Central memory CD8-positive, alpha-beta T cell (primary cell): ENCODE data around the gene ANKRD39.

Source experiments
- ATAC-seq: fragments of 150-1000 bp; cut with Tn5 transposase; replicated peaks from 2 replicates; pipeline ENCODE4 v1.10.0; 2022; ENCODE audit warnings: mild to moderate bottlenecking, moderate FRiP score, moderate number of reproducible peaks; ENCODE audit not compliant: poor library complexity, severe bottlenecking; ENCODE audit errors: extremely low read depth
- DNase-seq, 2 donors: peaks; one replicate each; pipeline ENCODE4 v3.0.0; 2021; ENCODE audit warnings: low spot score in 2 of 2
- H3K27ac Mint-ChIP-seq: one replicate; pipeline ENCODE4 v1.8.0; 2022; ENCODE audit warnings: low read depth, mild to moderate bottlenecking, moderate library complexity, mixed read lengths
- H3K27me3 Mint-ChIP-seq: one replicate; pipeline ENCODE4 v1.8.0; 2022; ENCODE audit warnings: mixed read lengths
- H3K36me3 Mint-ChIP-seq: one replicate; pipeline ENCODE4 v1.8.0; 2022; ENCODE audit warnings: mild to moderate bottlenecking, moderate library complexity, mixed read lengths; ENCODE audit not compliant: insufficient read depth
- H3K4me1 Mint-ChIP-seq: one replicate; pipeline ENCODE4 v1.8.0; 2022; ENCODE audit warnings: mixed read lengths
- H3K4me3 Mint-ChIP-seq: one replicate; pipeline ENCODE4 v1.8.0; 2022; ENCODE audit warnings: mild to moderate bottlenecking, moderate library complexity, mixed read lengths
- H3K9me3 Mint-ChIP-seq: one replicate; pipeline ENCODE4 v1.8.0; 2022; ENCODE audit warnings: mixed read lengths

Gene ANKRD39

DNA sequence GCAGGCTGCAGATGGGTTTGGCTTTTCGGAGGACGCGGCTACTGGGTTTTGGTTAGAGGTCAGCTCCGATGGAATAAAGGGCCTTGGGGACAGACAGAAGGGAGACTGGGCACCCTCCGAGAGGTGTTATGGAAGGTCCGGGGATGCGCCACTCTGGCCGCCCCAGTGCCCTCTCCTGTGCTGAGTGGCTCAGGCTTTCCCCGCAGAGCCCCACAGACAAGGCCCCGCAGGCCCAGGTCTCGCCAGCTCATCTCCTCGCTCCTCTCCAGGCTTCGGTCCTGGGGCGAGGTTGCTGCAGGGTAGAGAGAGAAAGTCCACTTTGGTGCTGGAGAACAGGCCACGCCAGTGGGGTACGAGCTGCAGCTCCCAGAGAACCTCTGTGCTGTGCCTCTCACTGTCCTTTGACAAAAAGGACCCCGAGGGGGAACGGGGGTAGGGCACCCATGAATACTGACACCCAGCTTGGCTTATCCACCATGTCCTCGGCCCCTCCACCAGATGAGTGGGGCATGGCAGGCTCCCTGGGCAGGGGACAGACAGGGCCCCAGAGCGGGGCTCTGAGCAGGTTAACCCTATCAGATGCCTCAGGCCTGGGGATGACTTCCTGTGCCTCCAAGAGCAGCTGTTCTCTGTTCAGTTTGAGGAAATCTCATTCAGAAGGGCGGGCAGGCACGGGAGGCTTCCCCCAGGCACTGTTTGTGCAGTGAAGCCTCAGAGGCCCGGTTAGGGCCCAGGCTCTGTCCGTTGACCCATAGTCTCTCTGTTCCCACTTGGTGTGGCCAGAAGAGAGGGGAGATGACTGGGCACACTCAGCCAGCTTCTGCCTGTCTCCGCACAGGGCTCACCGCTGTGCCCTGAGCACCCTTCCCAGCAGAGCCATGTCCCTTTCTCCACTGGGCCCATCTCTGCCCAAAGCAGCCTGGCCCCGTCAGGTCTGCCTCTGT lies 57.5 kb downstream of the ANKRD39 start:
- H3K27ac Mint-ChIP-seq: no peak overlapping the region
- DNase-seq: no peak
- no peak for ATAC-seq
- H3K4me1 Mint-ChIP-seq: peaks cover 5% of the 10 kb centered on the region
- no peak overlapping the region for H3K4me3 Mint-ChIP-seq
- H3K9me3 Mint-ChIP-seq: no peaks in the 10 kb centered on the region
- H3K27me3 Mint-ChIP-seq: no peaks in the 10 kb centered on the region
- peaks cover 5% of the 10 kb centered on the region for H3K36me3 Mint-ChIP-seq

DNA sequence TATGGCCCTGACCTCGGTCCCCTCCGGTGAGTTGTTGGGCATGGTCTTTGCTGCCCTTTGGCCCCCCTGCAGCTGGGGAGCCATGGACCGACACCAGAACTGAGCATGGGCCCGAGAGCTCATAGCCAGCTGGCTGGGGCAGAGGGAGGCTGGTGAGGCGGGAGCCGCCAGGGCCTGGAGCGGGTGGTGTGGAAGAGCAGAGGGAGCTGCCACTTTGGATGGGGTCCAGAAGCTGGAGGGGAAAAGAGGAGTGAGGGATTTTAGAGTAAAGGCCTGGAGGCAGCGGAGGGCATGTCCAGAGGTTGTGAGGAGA lies 58.2 kb downstream of the ANKRD39 start:
- H3K27ac Mint-ChIP-seq: no peak overlapping the region
- peaks cover 5% of the 10 kb centered on the region for H3K4me1 Mint-ChIP-seq
- H3K4me3 Mint-ChIP-seq: no peak overlapping the region
- DNase-seq: no peak
- H3K9me3 Mint-ChIP-seq: no peaks in the 10 kb centered on the region
- no peak for ATAC-seq
- no peaks in the 10 kb centered on the region for H3K27me3 Mint-ChIP-seq
- H3K36me3 Mint-ChIP-seq: peaks cover 5% of the 10 kb centered on the region

DNA sequence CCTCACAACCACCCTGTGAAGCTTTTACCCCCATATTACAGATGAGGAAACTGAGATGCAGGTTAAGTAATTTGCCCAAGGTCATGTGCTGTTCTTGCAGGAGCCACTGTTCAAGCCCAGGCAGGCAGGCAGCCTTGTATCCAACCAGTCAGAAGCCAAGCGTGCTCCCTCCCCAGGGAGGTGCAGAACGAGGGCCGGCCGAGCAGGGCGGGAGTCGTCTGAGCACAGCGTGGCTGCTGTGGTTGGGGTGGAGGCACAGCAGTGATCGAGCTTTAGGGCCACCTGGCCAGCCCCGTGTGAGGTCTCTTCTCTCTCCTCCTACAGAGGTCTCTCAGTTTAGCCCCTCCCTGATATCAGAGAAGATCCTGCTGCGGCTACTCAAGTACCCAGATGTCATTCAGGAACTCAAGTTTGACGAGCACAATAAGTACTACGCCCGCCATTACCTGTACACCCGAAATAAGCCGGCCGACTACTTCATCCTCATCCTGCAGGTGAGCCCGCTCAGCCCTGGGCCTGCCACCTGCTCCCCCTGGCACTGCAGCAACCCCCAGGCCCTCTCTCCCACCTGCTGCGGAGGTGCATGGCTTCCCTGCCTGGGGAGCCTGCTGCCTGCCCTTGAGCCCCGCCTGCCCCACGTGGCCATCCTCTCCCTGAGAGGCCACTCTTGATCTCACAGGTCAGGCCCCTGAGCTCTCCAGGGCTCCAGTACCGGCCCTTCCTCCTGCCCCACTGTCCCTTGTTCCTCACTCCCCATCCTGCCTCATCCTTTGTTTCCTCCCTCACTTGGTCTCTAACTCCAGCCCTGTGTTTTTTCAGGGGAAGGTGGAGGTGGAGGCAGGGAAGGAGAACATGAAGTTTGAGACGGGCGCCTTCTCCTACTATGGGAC lies 58.8 kb downstream of the ANKRD39 start:
- peaks cover 5% of the 10 kb centered on the region for H3K36me3 Mint-ChIP-seq
- H3K4me1 Mint-ChIP-seq: peaks cover 5% of the 10 kb centered on the region
- H3K9me3 Mint-ChIP-seq: no peaks in the 10 kb centered on the region
- no peak for DNase-seq
- no peak overlapping the region for H3K4me3 Mint-ChIP-seq
- ATAC-seq: no peak
- H3K27ac Mint-ChIP-seq: no peak overlapping the region
- no peaks in the 10 kb centered on the region for H3K27me3 Mint-ChIP-seq
